Measurements from ENCODE around the gene TLR10. TPM values are rescaled to one million over a fixed set of nuclear protein-coding genes. Genes with fewer than 3 reads are reported as not detected.
A peak's percentile ranks its signal among the peaks of the same experiment; 100 is the strongest.

The TLR10 gene
- total and polyA plus RNA-seq, 2 of the 13 experiments (the other 11 are each of a cell fraction or from before 2014, with no cell fraction given): not detected

GRCh38 chr4:38752941-38753806 lies 29.6 kb downstream of the TLR10 start (continued):
- TF ChIP-seq ATF2 (CRISPR knock-in tag; IDR thresholded peaks at IDR 0.05) (no peak), CHCHD3 (CRISPR knock-in tag; IDR thresholded peaks at IDR 0.05) (no peak), ZNF646 (CRISPR knock-in tag; IDR thresholded peaks at IDR 0.05) (peak; percentile 98), CHD4 (IDR thresholded peaks at IDR 0.05; ENCODE audit: borderline replicate concordance, low read length) (no peak), SRSF4 (IDR thresholded peaks at IDR 0.05; ENCODE audit: low read depth, low read length, poor library complexity, severe bottlenecking) (no peak), TFE3 (CRISPR knock-in tag; IDR thresholded peaks at IDR 0.05) (no peak), ARNTL (CRISPR knock-in tag; IDR thresholded peaks at IDR 0.05) (no peak), GZF1 (CRISPR knock-in tag; IDR thresholded peaks at IDR 0.05) (no peak), TP53 (CRISPR knock-in tag; conservative IDR thresholded peaks at IDR 0.05) (no peak), GATAD1 (CRISPR knock-in tag; IDR thresholded peaks at IDR 0.05) (no peak), ZKSCAN5 (CRISPR knock-in tag; IDR thresholded peaks at IDR 0.05) (no peak), ZNF713 (CRISPR knock-in tag; IDR thresholded peaks at IDR 0.05) (no peak), CCAR2 (optimal IDR thresholded peaks at IDR 0.05; ENCODE audit: low read depth, low read length) (no peak), ZNF232 (CRISPR knock-in tag; IDR thresholded peaks at IDR 0.05; ENCODE audit: borderline replicate concordance) (no peak), CENPBD1 (CRISPR knock-in tag; IDR thresholded peaks at IDR 0.05; ENCODE audit: borderline replicate concordance, low read depth) (no peak), ETS1 (CRISPR knock-in tag; IDR thresholded peaks at IDR 0.05) (no peak)
